SK-N-SH treated with all-trans-retinoic acid at 6 μM for 48 hours (cell line): Measurements from ENCODE around the gene CLNK.

Source experiments
- ATAC-seq: fragments of 200-7000 bp; cut with Tn5 transposase; 3 replicates; pipeline ENCODE4 v1.9.1; 2020; ENCODE audit warnings: mild to moderate bottlenecking, moderate library complexity
- ARNTL ChIP-seq: fragments of 450-650 bp; formaldehyde crosslinking; IDR thresholded peaks from 2 replicates; pipeline ENCODE4 v1.5.0; 2020; ENCODE audit warnings: low read depth, mild to moderate bottlenecking, moderate library complexity, borderline replicate concordance
- BACH2 ChIP-seq: fragments of 250-450 bp; sonication (Bioruptor Pico); IDR thresholded peaks from 2 replicates; pipeline ENCODE4 v1.9.0; 2021; ENCODE audit warnings: mild to moderate bottlenecking, borderline replicate concordance
- CSDC2 ChIP-seq: fragments of 250-450 bp; sonication (Bioruptor Pico); IDR thresholded peaks from 2 replicates; pipeline ENCODE4 v1.5.0; 2020; ENCODE audit warnings: mild to moderate bottlenecking, moderate library complexity
- ESRRG ChIP-seq: fragments of 250-450 bp; sonication (Bioruptor Pico); IDR thresholded peaks from 2 replicates; pipeline ENCODE4 v1.6.1; 2021; ENCODE audit warnings: mild to moderate bottlenecking
- GLIS3 ChIP-seq: fragments of 250-450 bp; sonication (Bioruptor Pico); IDR thresholded peaks from 2 replicates; pipeline ENCODE4 v1.5.0; 2020; ENCODE audit warnings: mild to moderate bottlenecking, moderate library complexity
- ISL1 ChIP-seq: fragments of 250-450 bp; sonication (Bioruptor Pico); IDR thresholded peaks from 2 replicates; pipeline ENCODE4 v2.1.2; 2022; ENCODE audit warnings: mild to moderate bottlenecking, moderate library complexity
- OSR1 ChIP-seq: fragments of 250-450 bp; sonication (Bioruptor Pico); IDR thresholded peaks from 2 replicates; pipeline ENCODE4 v1.8.0; 2022; ENCODE audit warnings: moderate library complexity, mild to moderate bottlenecking, inconsistent platforms
- PPARA ChIP-seq: fragments of 250-450 bp; sonication (Bioruptor Pico); IDR thresholded peaks from 2 replicates; pipeline ENCODE4 v1.5.0; 2020; ENCODE audit warnings: mild to moderate bottlenecking, borderline replicate concordance
- RARB ChIP-seq: fragments of 250-450 bp; sonication (Bioruptor Pico); IDR thresholded peaks from 2 replicates; pipeline ENCODE4 v1.8.0; 2021; ENCODE audit warnings: mild to moderate bottlenecking, moderate library complexity
- SNAI2 ChIP-seq: fragments of 250-450 bp; sonication (Bioruptor Pico); IDR thresholded peaks from 2 replicates; pipeline ENCODE4 v1.5.0; 2020; ENCODE audit warnings: mild to moderate bottlenecking, moderate library complexity
- TCF4 ChIP-seq: fragments of 250-450 bp; sonication (Bioruptor Pico); IDR thresholded peaks from 2 replicates; pipeline ENCODE4 v1.8.0; 2021; ENCODE audit warnings: mild to moderate bottlenecking, moderate library complexity, borderline replicate concordance
- TOX ChIP-seq: fragments of 250-450 bp; sonication (Bioruptor Pico); IDR thresholded peaks from 2 replicates; pipeline ENCODE4 v1.8.0; 2021; ENCODE audit warnings: mild to moderate bottlenecking, moderate library complexity, borderline replicate concordance
- ZFP30 ChIP-seq: fragments of 450-650 bp; formaldehyde crosslinking; IDR thresholded peaks from 2 replicates; pipeline ENCODE4 v1.5.0; 2022; ENCODE audit warnings: mild to moderate bottlenecking, moderate library complexity
- ZNF70 ChIP-seq: fragments of 450-650 bp; formaldehyde crosslinking; IDR thresholded peaks from 2 replicates; pipeline ENCODE4 v1.5.0; 2020; ENCODE audit warnings: mild to moderate bottlenecking, moderate library complexity
- ZNF8 ChIP-seq: fragments of 450-650 bp; formaldehyde crosslinking; IDR thresholded peaks from 2 replicates; pipeline ENCODE4 v1.5.0; 2020; ENCODE audit warnings: mild to moderate bottlenecking, moderate library complexity
- TF ChIP-seq, protein P1 (sequence below): fragments of 250-450 bp; sonication (Bioruptor Pico); IDR thresholded peaks from 2 replicates; pipeline ENCODE4 v1.5.1; 2021; ENCODE audit warnings: mild to moderate bottlenecking, moderate library complexity
- TF ChIP-seq, protein P2 (sequence below): fragments of 250-450 bp; sonication (Bioruptor Pico); IDR thresholded peaks from 2 replicates; pipeline ENCODE4 v1.5.1; 2020; ENCODE audit warnings: low read depth, mild to moderate bottlenecking, moderate library complexity
- TF ChIP-seq, protein P3 (sequence below): fragments of 250-450 bp; sonication (Bioruptor Pico); IDR thresholded peaks from 2 replicates; pipeline ENCODE4 v1.8.0; 2021; ENCODE audit warnings: low read depth, mild to moderate bottlenecking, moderate library complexity, borderline replicate concordance
- TF ChIP-seq, protein P4 (sequence below): fragments of 250-450 bp; sonication (Bioruptor Pico); IDR thresholded peaks from 2 replicates; pipeline ENCODE4 v1.8.0; 2020; ENCODE audit warnings: mild to moderate bottlenecking, moderate library complexity, borderline replicate concordance
- TF ChIP-seq, protein P5 (sequence below): fragments of 250-450 bp; sonication (Bioruptor Pico); IDR thresholded peaks from 2 replicates; pipeline ENCODE4 v1.5.0; 2020; ENCODE audit warnings: mild to moderate bottlenecking, moderate library complexity

The CLNK gene

DNA sequence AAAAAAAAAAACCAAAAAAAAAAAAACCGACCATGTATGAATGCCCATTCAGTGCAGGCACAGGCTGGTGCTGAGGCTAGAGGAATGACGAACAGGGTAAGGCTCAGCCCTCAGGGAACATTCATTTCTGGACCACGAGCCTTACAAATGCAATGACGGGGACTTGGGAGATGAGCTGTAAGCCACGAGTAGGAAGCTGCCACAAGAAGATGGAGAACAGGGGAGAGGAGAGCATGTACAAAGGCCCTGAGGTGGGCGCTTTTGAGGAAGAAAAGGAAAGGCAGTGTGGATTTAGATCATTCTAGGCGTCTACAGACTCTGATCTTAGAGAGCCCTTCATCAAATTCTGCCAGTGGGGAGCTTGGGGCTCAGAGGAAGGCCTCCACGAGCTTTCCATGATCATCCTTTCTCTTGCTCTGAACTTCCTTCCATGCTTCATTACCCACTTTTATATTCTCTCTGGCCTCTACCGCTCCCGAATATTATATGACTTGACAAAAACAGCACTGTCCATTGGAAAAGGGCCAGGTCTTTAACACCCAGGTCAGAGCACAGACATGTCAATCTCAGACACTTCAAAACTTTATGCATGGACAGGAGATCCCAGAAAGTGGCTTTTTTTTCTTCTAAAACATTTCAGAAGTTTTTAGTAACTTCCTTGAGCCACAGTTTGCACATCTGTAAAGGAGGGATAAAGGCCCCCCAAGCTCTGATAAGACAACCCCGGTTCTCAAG lies 224.1 kb downstream of the CLNK start (continued):
- TF ChIP-seq, protein P1, sequence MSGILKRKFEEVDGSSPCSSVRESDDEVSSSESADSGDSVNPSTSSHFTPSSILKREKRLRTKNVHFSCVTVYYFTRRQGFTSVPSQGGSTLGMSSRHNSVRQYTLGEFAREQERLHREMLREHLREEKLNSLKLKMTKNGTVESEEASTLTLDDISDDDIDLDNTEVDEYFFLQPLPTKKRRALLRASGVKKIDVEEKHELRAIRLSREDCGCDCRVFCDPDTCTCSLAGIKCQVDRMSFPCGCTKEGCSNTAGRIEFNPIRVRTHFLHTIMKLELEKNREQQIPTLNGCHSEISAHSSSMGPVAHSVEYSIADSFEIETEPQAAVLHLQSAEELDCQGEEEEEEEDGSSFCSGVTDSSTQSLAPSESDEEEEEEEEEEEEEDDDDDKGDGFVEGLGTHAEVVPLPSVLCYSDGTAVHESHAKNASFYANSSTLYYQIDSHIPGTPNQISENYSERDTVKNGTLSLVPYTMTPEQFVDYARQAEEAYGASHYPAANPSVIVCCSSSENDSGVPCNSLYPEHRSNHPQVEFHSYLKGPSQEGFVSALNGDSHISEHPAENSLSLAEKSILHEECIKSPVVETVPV (CRISPR knock-in tag): no peak
- TF ChIP-seq BACH2 (no peak), ISL1 (CRISPR knock-in tag) (no peak), CSDC2 (CRISPR knock-in tag) (no peak)

DNA sequence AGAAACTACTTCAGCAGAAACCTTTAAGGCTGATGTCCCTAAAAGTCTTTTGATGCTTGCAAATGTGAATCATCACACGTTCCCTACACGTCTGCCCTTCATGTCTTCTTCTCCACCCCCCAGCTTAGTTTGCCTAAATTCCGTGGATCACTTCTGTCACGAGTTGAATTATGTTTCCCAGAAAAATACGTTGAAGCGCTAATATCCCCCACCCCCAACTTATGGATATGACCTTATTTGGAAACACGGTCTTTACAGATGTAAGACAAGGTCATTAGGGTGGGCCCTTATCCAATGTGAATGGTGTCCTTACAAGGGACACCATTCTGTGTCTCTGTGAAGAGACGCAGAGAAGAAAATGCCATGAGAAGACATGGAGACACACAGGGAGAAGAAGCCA lies 225.3 kb downstream of the CLNK start:
- no peak for TF ChIP-seq ZNF70 (CRISPR knock-in tag)
- TF ChIP-seq PPARA (CRISPR knock-in tag): no peak
- no peak for ATAC-seq

DNA sequence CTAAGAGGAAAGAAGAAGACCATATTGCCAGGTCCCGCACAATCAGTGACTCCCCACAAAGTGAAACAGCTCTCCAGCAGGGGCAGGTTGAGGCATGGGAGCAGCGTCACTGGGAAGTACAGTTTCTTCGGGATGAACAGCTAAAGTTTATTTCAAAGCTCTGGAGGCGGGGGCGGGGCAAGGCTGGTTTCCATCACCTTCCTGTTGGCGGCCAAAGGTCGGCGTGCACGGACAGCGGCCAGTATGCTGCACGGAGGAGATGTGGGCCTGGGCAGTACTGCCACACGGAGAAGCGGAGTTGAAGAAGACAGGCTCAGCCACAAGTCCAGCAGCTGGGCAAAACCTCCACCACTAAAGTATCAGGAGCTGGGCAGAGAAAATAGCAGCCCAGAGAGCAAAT lies 226.4 kb downstream of the CLNK start:
- ATAC-seq: no peak
- TF ChIP-seq, protein P2, sequence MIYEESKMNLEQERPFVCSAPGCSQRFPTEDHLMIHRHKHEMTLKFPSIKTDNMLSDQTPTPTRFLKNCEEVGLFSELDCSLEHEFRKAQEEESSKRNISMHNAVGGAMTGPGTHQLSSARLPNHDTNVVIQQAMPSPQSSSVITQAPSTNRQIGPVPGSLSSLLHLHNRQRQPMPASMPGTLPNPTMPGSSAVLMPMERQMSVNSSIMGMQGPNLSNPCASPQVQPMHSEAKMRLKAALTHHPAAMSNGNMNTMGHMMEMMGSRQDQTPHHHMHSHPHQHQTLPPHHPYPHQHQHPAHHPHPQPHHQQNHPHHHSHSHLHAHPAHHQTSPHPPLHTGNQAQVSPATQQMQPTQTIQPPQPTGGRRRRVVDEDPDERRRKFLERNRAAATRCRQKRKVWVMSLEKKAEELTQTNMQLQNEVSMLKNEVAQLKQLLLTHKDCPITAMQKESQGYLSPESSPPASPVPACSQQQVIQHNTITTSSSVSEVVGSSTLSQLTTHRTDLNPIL (CRISPR knock-in tag): no peak
- no peak for TF ChIP-seq GLIS3

DNA sequence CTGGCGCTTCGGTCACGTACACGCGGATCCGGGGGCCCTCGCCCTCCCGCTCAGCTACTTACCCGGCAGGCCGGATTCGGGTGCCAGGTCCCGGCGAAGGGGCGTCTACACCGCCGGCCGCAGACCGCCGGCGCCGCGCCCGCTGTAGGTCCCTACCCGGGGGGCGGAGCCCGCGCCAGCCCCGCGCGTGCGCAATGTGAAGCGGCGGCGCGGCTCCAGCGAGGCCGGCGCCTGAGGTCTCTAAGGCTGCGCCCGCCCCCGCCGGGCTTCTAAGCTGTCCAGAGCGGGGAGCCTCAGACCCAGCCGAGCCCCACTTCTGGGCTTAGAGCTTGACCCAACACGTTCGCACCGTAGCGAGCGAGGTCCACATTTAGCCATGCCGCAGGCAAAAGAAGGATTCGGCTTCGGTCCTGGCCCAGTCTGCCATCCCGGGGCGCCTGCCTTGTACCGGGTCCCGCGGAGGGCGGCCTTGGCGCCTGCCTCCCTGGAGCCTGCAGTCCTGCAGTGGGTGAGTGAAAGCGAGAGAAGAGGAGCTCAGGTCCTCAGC lies 227.2 kb downstream of the CLNK start, which contains the start of gene ZNF518B:
Gene ZNF518B (minus strand): TSS at position 172 of the 547 bp plus-strand sequence. CDS start 11,098 bp downstream, outside the sequence.
- ATAC-seq: peak; percentile 80
- TF ChIP-seq PPARA (CRISPR knock-in tag) (no peak), ESRRG (CRISPR knock-in tag) (no peak), ARNTL (no peak), TCF4 (CRISPR knock-in tag) (no peak)
- TF ChIP-seq, protein P3, sequence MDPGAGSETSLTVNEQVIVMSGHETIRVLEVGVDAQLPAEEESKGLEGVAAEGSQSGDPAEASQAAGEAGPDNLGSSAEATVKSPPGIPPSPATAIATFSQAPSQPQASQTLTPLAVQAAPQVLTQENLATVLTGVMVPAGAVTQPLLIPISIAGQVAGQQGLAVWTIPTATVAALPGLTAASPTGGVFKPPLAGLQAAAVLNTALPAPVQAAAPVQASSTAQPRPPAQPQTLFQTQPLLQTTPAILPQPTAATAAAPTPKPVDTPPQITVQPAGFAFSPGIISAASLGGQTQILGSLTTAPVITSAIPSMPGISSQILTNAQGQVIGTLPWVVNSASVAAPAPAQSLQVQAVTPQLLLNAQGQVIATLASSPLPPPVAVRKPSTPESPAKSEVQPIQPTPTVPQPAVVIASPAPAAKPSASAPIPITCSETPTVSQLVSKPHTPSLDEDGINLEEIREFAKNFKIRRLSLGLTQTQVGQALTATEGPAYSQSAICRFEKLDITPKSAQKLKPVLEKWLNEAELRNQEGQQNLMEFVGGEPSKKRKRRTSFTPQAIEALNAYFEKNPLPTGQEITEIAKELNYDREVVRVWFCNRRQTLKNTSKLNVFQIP: no peak

DNA sequence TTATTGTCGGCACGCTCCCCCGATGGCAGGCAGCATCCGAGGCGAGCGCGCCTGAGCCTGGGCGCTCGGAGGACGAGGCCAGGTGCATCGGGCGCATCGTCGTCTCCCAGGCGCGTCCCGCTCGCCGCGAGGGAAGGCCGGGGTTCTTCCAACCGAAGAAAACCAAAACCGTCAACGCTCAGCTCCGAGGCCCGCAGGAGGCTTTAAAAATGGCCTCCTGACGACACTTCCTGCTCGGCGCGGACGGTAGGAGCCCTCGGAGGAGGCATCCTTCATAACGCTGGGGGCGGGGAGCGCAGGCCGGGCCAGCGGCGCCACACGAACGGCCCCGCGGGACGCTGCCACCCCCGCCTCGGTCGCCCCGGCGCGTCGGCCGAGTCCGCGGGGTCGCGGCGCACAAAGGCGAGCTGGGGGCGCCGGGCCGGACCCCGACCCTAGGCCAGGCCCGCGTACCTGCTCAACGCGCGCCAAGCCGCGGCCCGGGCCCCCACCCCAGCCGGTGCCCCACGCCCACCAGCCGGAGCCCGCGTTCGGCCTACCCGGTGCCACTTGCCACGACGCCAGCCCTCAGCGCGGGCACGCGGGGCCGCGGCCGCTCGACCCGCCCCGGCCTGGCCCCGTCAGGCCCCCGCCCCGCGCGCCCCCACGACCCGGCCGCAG lies 227.8 kb downstream of the CLNK start:
- peak; percentile 52 for ATAC-seq
- no peak for TF ChIP-seq ZNF70 (CRISPR knock-in tag)
- no peak for TF ChIP-seq BACH2
- TF ChIP-seq, protein P3: no peak
- no peak for TF ChIP-seq CSDC2 (CRISPR knock-in tag)
- TF ChIP-seq ZNF8 (CRISPR knock-in tag): no peak
- TF ChIP-seq, protein P1 (CRISPR knock-in tag): no peak
- TF ChIP-seq RARB (CRISPR knock-in tag): no peak
- TF ChIP-seq, protein P4, sequence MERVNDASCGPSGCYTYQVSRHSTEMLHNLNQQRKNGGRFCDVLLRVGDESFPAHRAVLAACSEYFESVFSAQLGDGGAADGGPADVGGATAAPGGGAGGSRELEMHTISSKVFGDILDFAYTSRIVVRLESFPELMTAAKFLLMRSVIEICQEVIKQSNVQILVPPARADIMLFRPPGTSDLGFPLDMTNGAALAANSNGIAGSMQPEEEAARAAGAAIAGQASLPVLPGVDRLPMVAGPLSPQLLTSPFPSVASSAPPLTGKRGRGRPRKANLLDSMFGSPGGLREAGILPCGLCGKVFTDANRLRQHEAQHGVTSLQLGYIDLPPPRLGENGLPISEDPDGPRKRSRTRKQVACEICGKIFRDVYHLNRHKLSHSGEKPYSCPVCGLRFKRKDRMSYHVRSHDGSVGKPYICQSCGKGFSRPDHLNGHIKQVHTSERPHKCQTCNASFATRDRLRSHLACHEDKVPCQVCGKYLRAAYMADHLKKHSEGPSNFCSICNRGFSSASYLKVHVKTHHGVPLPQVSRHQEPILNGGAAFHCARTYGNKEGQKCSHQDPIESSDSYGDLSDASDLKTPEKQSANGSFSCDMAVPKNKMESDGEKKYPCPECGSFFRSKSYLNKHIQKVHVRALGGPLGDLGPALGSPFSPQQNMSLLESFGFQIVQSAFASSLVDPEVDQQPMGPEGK (CRISPR knock-in tag): no peak
- no peak for TF ChIP-seq SNAI2 (CRISPR knock-in tag)
- TF ChIP-seq ZFP30: no peak
- TF ChIP-seq ESRRG (CRISPR knock-in tag): no peak
- TF ChIP-seq ARNTL: no peak
- TF ChIP-seq ISL1 (CRISPR knock-in tag): no peak
- TF ChIP-seq TOX (CRISPR knock-in tag): no peak
- TF ChIP-seq, protein P5, sequence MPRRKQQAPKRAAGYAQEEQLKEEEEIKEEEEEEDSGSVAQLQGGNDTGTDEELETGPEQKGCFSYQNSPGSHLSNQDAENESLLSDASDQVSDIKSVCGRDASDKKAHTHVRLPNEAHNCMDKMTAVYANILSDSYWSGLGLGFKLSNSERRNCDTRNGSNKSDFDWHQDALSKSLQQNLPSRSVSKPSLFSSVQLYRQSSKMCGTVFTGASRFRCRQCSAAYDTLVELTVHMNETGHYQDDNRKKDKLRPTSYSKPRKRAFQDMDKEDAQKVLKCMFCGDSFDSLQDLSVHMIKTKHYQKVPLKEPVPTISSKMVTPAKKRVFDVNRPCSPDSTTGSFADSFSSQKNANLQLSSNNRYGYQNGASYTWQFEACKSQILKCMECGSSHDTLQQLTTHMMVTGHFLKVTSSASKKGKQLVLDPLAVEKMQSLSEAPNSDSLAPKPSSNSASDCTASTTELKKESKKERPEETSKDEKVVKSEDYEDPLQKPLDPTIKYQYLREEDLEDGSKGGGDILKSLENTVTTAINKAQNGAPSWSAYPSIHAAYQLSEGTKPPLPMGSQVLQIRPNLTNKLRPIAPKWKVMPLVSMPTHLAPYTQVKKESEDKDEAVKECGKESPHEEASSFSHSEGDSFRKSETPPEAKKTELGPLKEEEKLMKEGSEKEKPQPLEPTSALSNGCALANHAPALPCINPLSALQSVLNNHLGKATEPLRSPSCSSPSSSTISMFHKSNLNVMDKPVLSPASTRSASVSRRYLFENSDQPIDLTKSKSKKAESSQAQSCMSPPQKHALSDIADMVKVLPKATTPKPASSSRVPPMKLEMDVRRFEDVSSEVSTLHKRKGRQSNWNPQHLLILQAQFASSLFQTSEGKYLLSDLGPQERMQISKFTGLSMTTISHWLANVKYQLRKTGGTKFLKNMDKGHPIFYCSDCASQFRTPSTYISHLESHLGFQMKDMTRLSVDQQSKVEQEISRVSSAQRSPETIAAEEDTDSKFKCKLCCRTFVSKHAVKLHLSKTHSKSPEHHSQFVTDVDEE (CRISPR knock-in tag): no peak
- TF ChIP-seq OSR1 (CRISPR knock-in tag): no peak
